Measurements from ENCODE around the gene DCTN3. TPM values are rescaled to one million over a fixed set of nuclear protein-coding genes. Genes with fewer than 3 reads are reported as not detected.

The DCTN3 gene
- total and polyA plus RNA-seq, 9 of the 15 experiments (the other 6 are each of a cell fraction or from before 2014, with no cell fraction given): 11.0 to 51.0 (median 41.9) TPM

- TF ChIP-seq ATF2 (CRISPR knock-in tag; IDR thresholded peaks at IDR 0.05): no peak
- no peak for TF ChIP-seq ZBTB49 (CRISPR knock-in tag; IDR thresholded peaks at IDR 0.05; ENCODE audit: borderline replicate concordance)
- TF ChIP-seq ZC3H11A (IDR thresholded peaks at IDR 0.05; ENCODE audit: low read depth, low read length): no peak
- no peak for TF ChIP-seq CREB5 (CRISPR knock-in tag; IDR thresholded peaks at IDR 0.05)
- no peak for TF ChIP-seq E2F8 (IDR thresholded peaks at IDR 0.05; ENCODE audit: low read depth, partially characterized antibody)
Measured at GRCh38 chr9:34582787-34583186, 37.5 kb downstream of the DCTN3 start (continued).

Data from K562 (cell line).